Keratinocyte (primary cell): ENCODE measurements around the gene GRK7. TPM values are rescaled to one million over a fixed set of nuclear protein-coding genes. Genes with fewer than 3 reads are reported as not detected.

Experiments used
- DNase-seq: peaks from one replicate; pipeline ENCODE4 v3.0.0-alpha.2; 2011; ENCODE audit warnings: low read depth, missing footprints, low spot score
- FAIRE-seq: peaks from 2 replicates; lab custom pipeline; 2011; peaks lifted over from hg19 to GRCh38; lab: Jason Lieb, UNC
- H2AFZ ChIP-seq: 2 replicates; pipeline ENCODE4 v1.6.0; 2012; ENCODE audit warnings: low read length, control low read depth, inconsistent platforms; ENCODE audit not compliant: control insufficient read depth
- H3K27ac ChIP-seq: 2 replicates; pipeline ENCODE4 v1.5.1; 2011; ENCODE audit warnings: low read length; ENCODE audit not compliant: control insufficient read depth, insufficient read depth
- H3K27me3 ChIP-seq: 3 replicates; pipeline ENCODE4 v1.6.0; 2011; ENCODE audit warnings: low read length; ENCODE audit not compliant: control insufficient read depth, insufficient read depth; ENCODE audit errors: extremely low read depth
- H3K36me3 ChIP-seq, 2 experiments: 2 replicates in 1 of 2; 3 replicates in 1 of 2; pipeline ENCODE4 v1.5.1; 2011; ENCODE audit warnings: low read length in 2 of 2, mild to moderate bottlenecking in 1 of 2; ENCODE audit not compliant: control insufficient read depth in 2 of 2, insufficient read depth in 2 of 2; ENCODE audit errors: extremely low read depth in 1 of 2
- H3K4me1 ChIP-seq: 3 replicates; pipeline ENCODE4 v1.5.1; 2011; ENCODE audit warnings: low read length; ENCODE audit not compliant: control insufficient read depth, insufficient read depth; ENCODE audit errors: extremely low read depth
- H3K4me2 ChIP-seq: 3 replicates; pipeline ENCODE4 v1.6.0; 2011; ENCODE audit warnings: low read depth, low read length; ENCODE audit not compliant: control insufficient read depth, insufficient read depth; ENCODE audit errors: extremely low read depth
- H3K4me3 ChIP-seq, 3 experiments: fragments of 200-600 bp in 1 of 3; sonication (generic) in 1 of 3; 2 replicates in 2 of 3; 3 replicates in 1 of 3; pipeline ENCODE4 v1.5.1; 2011 to 2016; ENCODE audit warnings: low read length in 3 of 3, mild to moderate bottlenecking in 3 of 3, control low read depth in 2 of 3, inconsistent platforms in 1 of 3, low read depth in 1 of 3, mixed read lengths in 1 of 3, mixed run types in 1 of 3, moderate library complexity in 1 of 3; ENCODE audit not compliant: control insufficient read depth in 2 of 3, insufficient read depth in 2 of 3; ENCODE audit errors: extremely low read depth in 1 of 3
- H3K79me2 ChIP-seq: 2 replicates; pipeline ENCODE4 v1.6.0; 2012; ENCODE audit warnings: low read length; ENCODE audit not compliant: control insufficient read depth, insufficient read depth
- H3K9ac ChIP-seq: 3 replicates; pipeline ENCODE4 v1.6.0; 2011; ENCODE audit warnings: low read length; ENCODE audit not compliant: control insufficient read depth, insufficient read depth; ENCODE audit errors: extremely low read depth
- H3K9me1 ChIP-seq: 3 replicates; pipeline ENCODE4 v1.6.0; 2011; ENCODE audit warnings: low read length; ENCODE audit not compliant: control insufficient read depth, insufficient read depth; ENCODE audit errors: extremely low read depth
- H3K9me3 ChIP-seq: 2 replicates; pipeline ENCODE4 v1.5.1; 2012; ENCODE audit warnings: low read depth, low read length; ENCODE audit not compliant: control insufficient read depth
- H4K20me1 ChIP-seq: 3 replicates; pipeline ENCODE4 v1.6.0; 2011; ENCODE audit warnings: low read length; ENCODE audit not compliant: control insufficient read depth, insufficient read depth; ENCODE audit errors: extremely low read depth
- EZH2 ChIP-seq: IDR thresholded peaks from one replicate; pipeline ENCODE4 v1.6.1; 2012; ENCODE audit warnings: inconsistent platforms, mild to moderate bottlenecking, low read length, moderate library complexity
- dilution Hi-C: fragments of 300-500 bp; cut with MboI; formaldehyde crosslinking; loops from one replicate; pipeline ENCODE4 v1.7.0; 2020; ENCODE audit warnings: low sequenced_read_pairs; ENCODE audit not compliant: extremely low pct_ligation_motif_present
- polyA plus RNA-seq, 5 experiments: library from polyadenylated mRNA; depleted of rRNA in 3 of 5; stranded (reverse) in 3 of 5; stranded (forward) in 1 of 5; unstranded in 1 of 5; fragments of >200 nt; gene quantifications; 1 replicate in 1 of 5; 2 replicates in 3 of 5; 3 replicates in 1 of 5; pipeline versions ENCODE4 v1.2.1 to v1.2.3, GENCODE V29; 2011 to 2012; ENCODE audit warnings: missing spikeins in 2 of 5, low read depth in 1 of 5, low replicate concordance in 1 of 5
- small RNA-seq, 3 experiments: library from RNA; depleted of rRNA; stranded (forward); fragments of <200 nt; gene quantifications; one replicate each; pipeline ENCODE3, GENCODE V24; 2012; ENCODE audit warnings: low read depth in 3 of 3, low replicate concordance in 1 of 3; ENCODE audit not compliant: insufficient read length in 3 of 3
- TF ChIP-seq, protein P1 (sequence below), 3 experiments: IDR thresholded peaks in 1 of 3; conservative IDR thresholded peaks in 1 of 3; optimal IDR thresholded peaks in 1 of 3; 2 replicates in 2 of 3; 3 replicates in 1 of 3; pipeline versions ENCODE3 to v1.5.1; 2011; ENCODE audit warnings: low read length in 3 of 3, mild to moderate bottlenecking in 3 of 3, moderate library complexity in 2 of 3, control low read depth in 1 of 3, inconsistent platforms in 1 of 3; ENCODE audit not compliant: insufficient read depth in 2 of 3; ENCODE audit errors: extremely low read depth in 1 of 3

GRK7 gene
- polyA plus RNA-seq, 1 donor (not counting 4 experiments of a cell fraction or from before 2014, with no cell fraction given): not detected

DNA sequence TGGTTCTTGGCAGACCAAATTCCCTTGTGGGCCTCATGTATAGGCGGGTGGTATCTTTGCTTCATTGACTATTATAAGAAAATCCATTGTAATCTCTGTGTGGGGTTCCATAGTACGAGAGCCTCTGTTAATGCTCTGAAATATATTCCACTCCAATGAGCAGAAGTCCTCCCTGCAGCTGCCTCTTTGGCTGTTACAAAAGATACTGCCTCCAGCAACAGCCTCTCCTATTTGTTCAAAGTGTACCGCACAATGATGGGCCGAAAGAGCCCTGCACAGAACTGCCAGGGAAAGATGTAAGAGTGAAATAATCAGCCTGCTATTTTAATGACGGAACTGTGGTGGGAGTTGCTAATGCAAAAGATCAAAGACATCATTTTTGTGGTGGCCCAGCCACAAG lies 48.9 kb downstream of the GRK7 start:
- H2AFZ ChIP-seq: no peak overlapping the region
- DNase-seq (no peak), FAIRE-seq (no peak)
- TF ChIP-seq, protein P1, sequence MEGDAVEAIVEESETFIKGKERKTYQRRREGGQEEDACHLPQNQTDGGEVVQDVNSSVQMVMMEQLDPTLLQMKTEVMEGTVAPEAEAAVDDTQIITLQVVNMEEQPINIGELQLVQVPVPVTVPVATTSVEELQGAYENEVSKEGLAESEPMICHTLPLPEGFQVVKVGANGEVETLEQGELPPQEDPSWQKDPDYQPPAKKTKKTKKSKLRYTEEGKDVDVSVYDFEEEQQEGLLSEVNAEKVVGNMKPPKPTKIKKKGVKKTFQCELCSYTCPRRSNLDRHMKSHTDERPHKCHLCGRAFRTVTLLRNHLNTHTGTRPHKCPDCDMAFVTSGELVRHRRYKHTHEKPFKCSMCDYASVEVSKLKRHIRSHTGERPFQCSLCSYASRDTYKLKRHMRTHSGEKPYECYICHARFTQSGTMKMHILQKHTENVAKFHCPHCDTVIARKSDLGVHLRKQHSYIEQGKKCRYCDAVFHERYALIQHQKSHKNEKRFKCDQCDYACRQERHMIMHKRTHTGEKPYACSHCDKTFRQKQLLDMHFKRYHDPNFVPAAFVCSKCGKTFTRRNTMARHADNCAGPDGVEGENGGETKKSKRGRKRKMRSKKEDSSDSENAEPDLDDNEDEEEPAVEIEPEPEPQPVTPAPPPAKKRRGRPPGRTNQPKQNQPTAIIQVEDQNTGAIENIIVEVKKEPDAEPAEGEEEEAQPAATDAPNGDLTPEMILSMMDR (optimal IDR thresholded peaks at IDR 0.05 in 1 of 3, IDR thresholded peaks at IDR 0.05 in 1 of 3, conservative IDR thresholded peaks at IDR 0.05 in 1 of 3; ENCODE audit: extremely low read depth in 1 of 3, insufficient read depth in 2 of 3, low read length in 3 of 3): no peak
- TF ChIP-seq EZH2: no peak
- H3K27me3 ChIP-seq: no peaks in the 10 kb centered on the region
- dilution Hi-C loops: no loop called here
- H3K79me2 ChIP-seq: no peaks in the 10 kb centered on the region
- H3K4me3 ChIP-seq: no peak overlapping the region
- no peaks in the 10 kb centered on the region for H3K4me1 ChIP-seq
- H3K36me3 ChIP-seq: no peaks in the 10 kb centered on the region
- H4K20me1 ChIP-seq: no peaks in the 10 kb centered on the region
- H3K9ac ChIP-seq: no peak overlapping the region
- H3K27ac ChIP-seq: no peak overlapping the region
- no peaks in the 10 kb centered on the region for H3K9me1 ChIP-seq
- H3K9me3 ChIP-seq: no peaks in the 10 kb centered on the region
- no peak overlapping the region for H3K4me2 ChIP-seq

DNA sequence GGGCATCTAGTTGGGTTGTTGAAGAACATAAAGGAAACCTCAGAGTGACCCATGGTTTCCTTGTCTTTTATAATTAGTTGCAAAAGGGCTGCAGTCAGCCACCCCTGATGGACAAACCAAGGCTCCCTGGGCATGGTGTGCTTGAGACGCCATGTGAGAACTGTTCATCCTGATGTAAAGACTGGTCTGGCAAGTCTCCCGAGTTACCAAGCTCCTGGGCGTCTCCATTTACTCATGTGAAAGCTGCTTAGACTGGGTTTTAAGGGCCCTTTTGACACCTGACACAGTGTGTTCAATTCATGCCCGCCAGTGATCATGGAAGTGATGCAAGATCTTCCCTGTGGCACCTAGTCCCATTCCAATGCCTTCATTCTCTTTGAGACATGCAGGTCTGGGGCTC lies 49.4 kb downstream of the GRK7 start:
- Histone ChIP-seq H3K36me3 (no peaks in the 10 kb centered on the region), H2AFZ (no peak overlapping the region), H3K4me1 (no peaks in the 10 kb centered on the region), H3K9me1 (no peaks in the 10 kb centered on the region), H3K4me2 (no peak overlapping the region), H3K9ac (no peak overlapping the region), H3K79me2 (no peaks in the 10 kb centered on the region), H3K27me3 (no peaks in the 10 kb centered on the region), H3K4me3 (no peak overlapping the region), H3K9me3 (no peaks in the 10 kb centered on the region), H3K27ac (no peak overlapping the region), H4K20me1 (no peaks in the 10 kb centered on the region)
- no peak for FAIRE-seq
- TF ChIP-seq, protein P1 (optimal IDR thresholded peaks at IDR 0.05 in 1 of 3, IDR thresholded peaks at IDR 0.05 in 1 of 3, conservative IDR thresholded peaks at IDR 0.05 in 1 of 3; ENCODE audit: extremely low read depth in 1 of 3, insufficient read depth in 2 of 3, low read length in 3 of 3): no peak
- TF ChIP-seq EZH2: no peak
- DNase-seq: no peak
- dilution Hi-C loops: no loop called here

Small RNA genes within 50 kb of the gene (small RNA-seq; reads per million reads assigned to genes)
- 0 reads per million in 3 experiments for gene AC112771.1

Other genes starting within 250 kb of the GRK7 start
- 91.1 to 105 TPM (median 96.5 TPM) in 3 replicates for gene RNF7, start 25.1 kb upstream of the GRK7 start, polyA plus RNA-seq
- gene ATP1B3, start 113.2 kb downstream of the GRK7 start, polyA plus RNA-seq: 231 to 345 TPM (median 308 TPM) in 3 replicates